G401 (cell line): ENCODE data around the gene CXXC5. TPM values are rescaled to one million over a fixed set of nuclear protein-coding genes. Genes with fewer than 3 reads are reported as not detected.
"Not testable (repeated sequence)": the region's sequence is repeated elsewhere in the genome, so short reads cannot be mapped to it uniquely, and the experiment has no call there.

Source experiments
- DNase-seq: peaks from one replicate; pipeline ENCODE4 v3.0.0-alpha.2; 2015; ENCODE audit warnings: low spot score
- in situ Hi-C: cut with HindIII; loops from 2 replicates; pipeline ENCODE4 v1.10.0; 2016; ENCODE audit warnings: low sequenced_read_pairs, mixed read lengths
- total RNA-seq: library from RNA; depleted of rRNA; stranded (reverse); fragments of >200 nt; shearing (Covaris generic); gene quantifications from 2 replicates; pipeline ENCODE4 v1.2.3, GENCODE V29; 2014; rRNA removed

Gene CXXC5
- total RNA-seq, 1 experiment from 2014 or later = 280 TPM

DNA sequence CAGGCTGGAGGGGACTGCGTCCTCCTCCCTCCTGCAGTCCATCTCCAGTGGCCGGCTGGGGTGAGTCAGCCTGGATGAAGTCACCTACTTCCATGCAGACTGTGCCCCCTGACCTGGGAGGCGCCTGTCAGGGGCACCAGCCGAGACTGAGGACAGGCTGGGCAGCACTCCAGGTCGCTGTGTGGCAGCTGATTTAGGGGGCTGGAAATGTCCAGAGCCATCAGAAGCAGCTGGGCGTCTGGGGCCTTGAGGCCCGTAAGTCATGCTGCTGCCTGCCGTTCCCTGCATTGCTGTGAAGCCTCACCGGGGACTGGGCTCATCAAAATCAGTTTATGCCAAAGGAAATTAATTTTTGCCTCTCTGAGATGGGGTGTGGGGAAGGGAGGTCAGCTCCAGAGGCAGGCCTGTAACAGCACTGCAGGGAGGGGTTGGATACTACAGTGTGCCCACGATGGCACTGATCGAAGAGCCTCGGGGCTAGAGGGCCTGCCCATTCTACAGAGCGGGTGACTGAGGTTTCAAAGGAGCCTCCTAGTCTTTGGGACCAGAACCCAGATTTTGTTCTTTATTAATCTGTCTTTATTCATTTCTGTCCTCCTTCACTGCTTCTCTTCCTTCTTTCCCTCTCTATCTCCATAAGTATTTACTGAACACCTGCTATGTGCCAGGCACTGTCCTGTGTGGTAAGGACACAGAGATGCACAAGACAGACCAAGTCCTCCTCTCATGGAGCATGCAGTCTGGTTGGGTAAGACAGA lies 77.1 kb downstream of the CXXC5 start:
- no peak for DNase-seq
- in situ Hi-C loops = no loop called here

DNA sequence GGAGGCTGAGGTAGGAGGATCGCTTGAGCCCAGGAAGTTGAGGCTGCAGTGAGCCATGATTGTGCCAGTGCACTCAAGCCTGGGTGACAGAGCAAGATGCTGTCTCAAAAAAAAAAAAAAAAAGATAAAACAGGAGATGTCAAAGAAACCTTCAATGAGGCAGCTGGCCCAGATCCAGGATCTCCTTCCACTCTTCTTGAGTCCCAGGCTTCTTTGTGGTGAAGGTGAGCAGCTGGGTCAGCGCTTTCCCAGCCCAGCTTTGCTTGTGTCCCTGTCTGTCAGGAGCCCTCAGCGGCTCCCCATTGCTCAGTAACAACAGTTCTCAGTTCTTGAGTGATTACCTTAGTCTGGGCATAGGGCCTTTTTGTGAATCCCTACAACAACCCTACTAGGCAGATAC lies 78.1 kb downstream of the CXXC5 start:
- in situ Hi-C loops = no loop called here
- DNase-seq = no peak

DNA sequence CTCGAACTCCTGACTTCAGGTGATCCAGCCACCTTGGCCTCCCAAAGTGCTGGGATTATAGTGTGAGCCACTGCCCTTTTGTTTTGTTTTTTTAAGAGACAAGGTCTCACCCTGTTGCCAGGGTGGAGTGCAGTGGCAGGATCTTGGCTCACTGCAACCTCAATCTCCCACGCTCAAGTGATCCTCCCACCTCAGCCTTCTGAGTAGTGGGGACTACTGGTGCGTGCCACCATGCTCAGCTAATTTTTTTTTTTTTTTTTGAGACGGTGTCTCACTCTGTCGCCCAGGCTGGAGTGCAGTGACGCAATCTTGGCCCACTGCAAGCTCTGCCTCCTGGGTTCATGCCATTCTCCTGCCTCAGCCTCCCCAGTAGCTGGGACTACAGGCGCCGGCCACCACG lies 79.5 kb downstream of the CXXC5 start:
- in situ Hi-C loops = not testable (repeated sequence)

GRCh38 chr5:139731281-139731680 lies 83.1 kb downstream of the CXXC5 start:
- in situ Hi-C loops = no loop called here

More for the DNA sequence above, 79.5 kb downstream of the CXXC5 start:
- DNase-seq = not testable (repeated sequence)

DNA sequence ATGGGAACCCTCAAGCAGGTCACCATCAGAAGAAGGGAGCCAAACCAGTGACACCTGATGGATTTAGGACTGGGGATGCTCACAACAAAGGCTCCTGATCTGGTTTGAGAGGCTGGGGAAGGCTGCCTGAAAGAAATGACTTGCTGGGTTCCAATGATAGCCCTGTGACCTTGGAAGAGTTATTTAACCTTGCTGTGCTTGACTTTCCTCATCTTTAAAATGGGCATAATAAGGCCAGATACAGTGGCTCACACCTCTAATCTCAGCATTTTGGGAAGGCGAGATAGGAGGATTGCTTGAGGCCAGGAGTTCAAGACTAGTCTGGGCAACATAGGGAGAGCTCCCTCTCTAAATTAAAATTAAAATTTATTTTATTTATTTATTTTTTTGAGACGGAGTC lies 83.9 kb downstream of the CXXC5 start:
- DNase-seq = no peak
- in situ Hi-C loops = no loop called here

More at GRCh38 chr5:139731281-139731680, 83.1 kb downstream of the CXXC5 start:
- no peak for DNase-seq

DNA sequence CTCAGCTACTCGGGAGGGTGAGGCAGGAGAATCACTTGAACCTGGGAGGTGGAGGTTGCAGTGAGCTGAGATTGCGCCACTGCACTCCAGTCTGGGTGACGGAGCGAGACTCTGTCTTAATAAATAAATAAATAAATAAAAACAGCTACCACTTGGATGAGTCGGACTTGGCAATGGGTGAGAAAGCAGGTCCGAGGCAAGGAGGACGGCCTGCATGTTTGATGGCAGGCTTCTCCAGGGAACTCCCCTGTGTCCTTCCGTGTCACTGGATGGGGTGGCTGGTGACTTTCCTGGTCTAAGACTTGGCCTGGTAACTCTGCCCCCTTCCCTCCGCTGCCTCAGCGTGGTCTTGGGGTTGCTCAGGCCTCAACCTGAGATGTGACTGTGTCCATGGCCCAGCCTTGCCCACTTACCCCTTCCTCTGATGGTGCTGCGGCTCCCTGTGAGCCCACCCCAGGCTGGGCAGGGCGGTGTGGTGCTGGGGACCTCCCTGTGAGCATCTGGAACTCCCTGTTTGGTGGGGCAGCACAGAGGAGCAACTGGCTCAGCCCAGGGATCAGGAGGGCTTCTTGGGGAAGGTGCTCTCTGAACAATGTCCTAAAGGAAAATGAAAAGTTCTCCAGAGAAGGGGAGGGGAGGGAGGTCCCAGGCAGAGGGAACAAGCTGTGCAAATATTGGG lies 85.0 kb downstream of the CXXC5 start:
- in situ Hi-C loops = no loop called here
- DNase-seq = no peak

Other genes starting within 250 kb of the CXXC5 start
- 10.6 and 24.7 TPM in 2 replicates for gene SPATA24, start 244.3 kb upstream of the CXXC5 start, total RNA-seq
- 4.1 and 18.8 TPM in 2 replicates for gene DNAJC18, start 208.8 kb upstream of the CXXC5 start, total RNA-seq
- 2.0 and 6.3 TPM in 2 replicates for gene ECSCR, start 185.6 kb upstream of the CXXC5 start, total RNA-seq
- not detected in 2 replicates for gene SMIM33, start 177.3 kb upstream of the CXXC5 start, total RNA-seq
- gene STING1, start 165.6 kb upstream of the CXXC5 start, total RNA-seq = 23.1 and 49.2 TPM in 2 replicates
- 134 and 140 TPM in 2 replicates for gene UBE2D2, start 87.0 kb upstream of the CXXC5 start, total RNA-seq
- gene PSD2, start 147.5 kb downstream of the CXXC5 start, total RNA-seq = 0.31 and 2.0 TPM in 2 replicates